Umbilical cord (tissue), 2 donors: ENCODE measurements around the gene ERGIC1. TPM values are rescaled to one million over a fixed set of nuclear protein-coding genes. Genes with fewer than 3 reads are reported as not detected.

Experiments
- DNase-seq: peaks from one replicate; pipeline ENCODE4 v3.0.0-alpha.2; 2015; ENCODE audit warnings: low spot score
- total RNA-seq: library from RNA; depleted of rRNA; stranded (reverse); fragments of >200 nt; gene quantifications from one replicate; pipeline ENCODE4 v1.2.3, GENCODE V29; 2014; ENCODE audit warnings: low replicate concordance; ENCODE audit not compliant: insufficient read depth

The ERGIC1 gene
- total RNA-seq, 1 donor from 2014 or later, result 42.1 TPM

DNA sequence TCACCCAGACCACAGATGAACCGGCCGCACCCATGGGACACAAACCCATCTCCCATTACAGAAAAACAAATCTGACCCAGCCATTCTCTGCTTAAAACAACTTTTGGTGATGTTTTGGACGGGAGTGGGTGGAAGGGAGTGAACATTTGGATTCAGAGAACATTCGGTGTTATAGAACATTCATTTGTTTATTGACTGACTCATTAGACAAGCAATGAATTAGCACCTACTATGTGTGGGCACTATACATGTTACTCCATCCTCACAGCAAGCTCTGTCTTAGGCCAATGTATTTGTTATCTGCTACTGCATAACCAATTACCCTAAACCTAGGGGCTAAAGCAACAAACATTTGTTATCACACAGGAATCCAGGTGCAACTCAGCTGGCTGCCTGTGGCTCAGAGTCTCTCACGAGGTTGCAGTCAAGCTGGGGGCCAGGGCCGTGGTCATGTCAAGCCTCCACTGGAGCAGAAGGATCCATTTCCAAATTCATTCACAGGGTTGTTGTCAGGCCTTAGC is 5.1 kb upstream of the ERGIC1 start:
- no peak for DNase-seq

GRCh38 chr5:172830275-172830799 is 3.7 kb upstream of the ERGIC1 start:
- no peak for DNase-seq

- DNase-seq, result no peak
These were observed 3.0 kb upstream of the ERGIC1 start for GRCh38 chr5:172830876-172831662.

GRCh38 chr5:172832383-172833315 is 1.4 kb upstream of the ERGIC1 start:
- DNase-seq, result no peak

DNA sequence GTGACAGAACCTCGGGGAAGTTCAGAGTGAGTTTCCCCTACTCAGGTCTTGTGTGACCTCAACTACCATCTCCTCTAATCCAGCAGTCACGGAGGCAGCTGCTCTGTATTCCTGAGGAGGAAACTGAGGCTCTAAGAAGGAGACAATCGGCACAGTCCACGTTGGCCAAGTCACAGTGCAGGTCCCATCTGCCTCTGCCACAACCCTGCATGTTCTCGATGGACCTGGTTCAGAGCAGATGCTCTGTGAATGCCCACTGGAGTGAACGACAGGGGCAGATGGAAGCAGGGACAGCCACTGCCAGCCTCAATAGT is 722 bp upstream of the ERGIC1 start:
- DNase-seq, result no peak

GRCh38 chr5:172834415-172835289 is 601 bp downstream of the ERGIC1 start:
- DNase-seq, result peak; percentile 21

- no peak for DNase-seq
These were observed 1.4 kb downstream of the ERGIC1 start for GRCh38 chr5:172835290-172835993.

DNA sequence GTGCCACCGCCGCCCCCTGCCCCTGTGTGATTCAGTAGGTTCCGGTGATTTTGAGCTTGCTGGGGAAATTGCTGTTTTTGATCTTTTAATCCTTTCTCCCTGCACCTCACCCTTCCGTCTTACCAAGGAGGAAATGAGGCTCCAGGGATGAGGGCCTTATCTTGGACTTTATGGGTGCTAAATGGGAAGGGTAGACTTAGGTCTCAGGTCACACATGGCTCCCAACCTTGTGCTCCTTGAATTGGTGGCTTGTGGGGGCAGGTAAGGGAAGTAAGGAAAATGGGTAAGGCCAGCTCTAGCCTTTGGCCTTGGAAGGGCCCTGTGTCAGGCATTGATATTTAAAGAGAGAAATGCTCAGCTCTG is 1.9 kb downstream of the ERGIC1 start:
- DNase-seq, result no peak

DNA sequence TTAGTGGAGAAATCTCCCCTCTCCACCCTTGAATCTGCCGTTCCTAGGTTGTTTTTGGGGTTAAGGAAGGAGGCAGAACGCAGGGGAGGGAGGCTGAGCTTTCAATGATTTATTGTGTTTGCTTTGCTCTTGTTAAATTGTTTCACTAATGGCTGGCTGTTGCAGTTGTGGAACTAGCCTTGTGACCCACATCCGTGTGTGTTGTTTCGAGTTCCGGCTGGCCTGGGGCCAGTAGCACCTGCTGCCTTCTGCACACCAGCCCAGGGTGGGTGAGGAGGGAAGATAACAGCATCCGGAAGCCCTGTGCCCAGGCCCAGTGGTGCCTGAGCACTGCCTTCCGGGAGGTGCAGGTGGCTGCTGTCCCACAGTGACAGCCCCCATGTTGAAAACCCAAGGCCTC is 3.6 kb downstream of the ERGIC1 start:
- no peak for DNase-seq

- DNase-seq, result no peak
These were observed 4.3 kb downstream of the ERGIC1 start for GRCh38 chr5:172838151-172838875.

DNA sequence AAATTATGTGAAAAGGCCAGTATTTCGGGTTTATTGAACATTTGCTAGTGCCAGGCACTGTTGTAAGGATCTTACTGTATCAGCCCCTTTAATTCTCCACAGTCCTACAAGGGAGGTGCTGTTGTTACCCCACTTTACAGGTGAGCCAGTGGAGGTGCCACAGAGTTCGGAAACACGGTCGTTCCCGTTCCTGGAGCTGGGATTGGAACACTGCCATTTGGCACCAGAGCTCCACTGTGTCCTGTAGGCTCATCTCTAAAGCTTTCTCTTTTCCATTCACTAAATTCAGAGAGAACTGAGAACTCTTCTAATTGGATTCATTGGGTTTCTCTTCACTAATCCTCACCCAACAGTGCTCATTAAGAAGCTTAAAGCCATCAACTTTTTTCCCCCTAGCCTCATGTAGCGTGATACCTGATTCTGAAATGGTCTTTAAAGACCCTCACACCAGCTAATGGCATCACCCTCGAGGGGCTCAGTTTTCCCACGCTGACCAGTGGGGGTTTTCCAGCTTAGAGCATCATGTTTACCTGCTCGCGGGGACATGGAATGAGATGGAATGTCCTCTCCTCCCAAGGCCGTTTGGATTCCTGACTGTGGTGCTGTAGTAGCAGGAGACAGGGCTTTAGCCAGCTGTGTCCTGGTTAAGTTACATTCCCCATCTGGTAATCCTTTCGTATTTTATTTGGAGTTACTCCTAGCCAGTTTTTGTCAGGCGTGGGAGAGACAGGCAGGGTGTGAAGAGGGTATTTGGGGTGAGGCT is 5.8 kb downstream of the ERGIC1 start:
- no peak for DNase-seq

- no peak for DNase-seq
These were observed 6.5 kb downstream of the ERGIC1 start for GRCh38 chr5:172840432-172841154.

GRCh38 chr5:172841256-172841655 is 7.2 kb downstream of the ERGIC1 start:
- no peak for DNase-seq

- no peak for DNase-seq
These were observed 9.9 kb downstream of the ERGIC1 start for GRCh38 chr5:172843825-172844576.

DNA sequence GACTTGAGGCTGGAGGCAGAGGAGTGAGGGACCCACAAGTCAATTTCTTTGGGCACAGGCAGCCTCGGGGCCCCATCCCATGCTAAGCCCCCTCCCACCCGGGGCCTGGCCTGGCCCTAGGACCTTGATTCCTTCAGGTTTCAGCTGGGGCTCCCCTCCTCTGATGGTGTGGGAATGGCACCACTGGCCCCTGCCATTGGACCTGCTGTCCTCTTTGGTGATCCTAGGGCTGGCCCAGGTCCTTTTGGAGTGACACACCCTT is 10.5 kb downstream of the ERGIC1 start:
- no peak for DNase-seq

- DNase-seq, result no peak
These were observed 11.1 kb downstream of the ERGIC1 start for GRCh38 chr5:172845154-172845553.

GRCh38 chr5:172845576-172845975 is 11.5 kb downstream of the ERGIC1 start:
- no peak for DNase-seq

DNA sequence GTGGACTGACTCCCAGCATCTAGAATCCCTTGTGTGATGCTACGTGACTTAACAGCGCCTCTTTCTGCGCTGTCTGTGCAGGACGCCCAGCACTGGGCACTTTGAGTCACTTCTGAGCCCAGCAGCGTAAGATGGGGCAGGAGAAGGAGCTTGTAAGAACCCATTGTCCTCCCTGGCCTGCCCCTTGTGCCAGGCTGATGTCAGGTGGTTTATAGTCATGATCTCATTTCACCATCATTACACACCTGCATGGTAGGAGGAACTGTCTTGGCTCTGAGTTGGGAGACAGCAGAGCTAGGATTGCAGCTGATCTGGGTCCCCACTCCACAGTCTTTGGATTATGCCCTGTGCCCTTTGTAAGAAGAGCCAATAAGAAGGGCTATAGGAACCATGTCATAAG is 12.2 kb downstream of the ERGIC1 start:
- no peak for DNase-seq
